ENCODE measurements around the gene CDCP1. TPM values are rescaled to one million over a fixed set of nuclear protein-coding genes. Genes with fewer than 3 reads are reported as not detected.

The CDCP1 gene
- total and polyA plus RNA-seq, 8 donors, result 4.1 to 24.5 (median 8.1) TPM

DNA sequence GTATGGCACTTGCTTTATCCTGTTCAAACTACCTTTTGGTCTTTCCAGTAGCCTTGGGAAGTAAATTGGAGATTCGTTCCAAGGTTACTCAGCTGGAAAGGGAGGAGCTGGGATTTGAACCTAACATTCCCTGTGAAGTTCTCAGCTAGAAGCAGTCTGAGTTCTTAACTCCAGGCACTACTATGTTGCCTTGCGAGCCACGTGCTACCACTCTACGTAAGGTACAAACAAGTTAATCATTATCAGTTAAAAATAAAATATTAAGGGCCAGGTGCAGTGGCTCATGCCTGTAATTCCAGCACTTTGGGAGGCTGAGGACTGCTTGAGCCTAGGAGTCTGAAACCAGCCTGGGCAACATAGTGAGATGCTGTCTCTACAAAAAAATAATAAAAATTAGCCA lies 30.7 kb upstream of the CDCP1 start:
- H3K4me3 ChIP-seq, result no peak overlapping the region
- H3K27ac ChIP-seq, result no peak overlapping the region
- no peak for DNase-seq
- TF ChIP-seq, protein P1, sequence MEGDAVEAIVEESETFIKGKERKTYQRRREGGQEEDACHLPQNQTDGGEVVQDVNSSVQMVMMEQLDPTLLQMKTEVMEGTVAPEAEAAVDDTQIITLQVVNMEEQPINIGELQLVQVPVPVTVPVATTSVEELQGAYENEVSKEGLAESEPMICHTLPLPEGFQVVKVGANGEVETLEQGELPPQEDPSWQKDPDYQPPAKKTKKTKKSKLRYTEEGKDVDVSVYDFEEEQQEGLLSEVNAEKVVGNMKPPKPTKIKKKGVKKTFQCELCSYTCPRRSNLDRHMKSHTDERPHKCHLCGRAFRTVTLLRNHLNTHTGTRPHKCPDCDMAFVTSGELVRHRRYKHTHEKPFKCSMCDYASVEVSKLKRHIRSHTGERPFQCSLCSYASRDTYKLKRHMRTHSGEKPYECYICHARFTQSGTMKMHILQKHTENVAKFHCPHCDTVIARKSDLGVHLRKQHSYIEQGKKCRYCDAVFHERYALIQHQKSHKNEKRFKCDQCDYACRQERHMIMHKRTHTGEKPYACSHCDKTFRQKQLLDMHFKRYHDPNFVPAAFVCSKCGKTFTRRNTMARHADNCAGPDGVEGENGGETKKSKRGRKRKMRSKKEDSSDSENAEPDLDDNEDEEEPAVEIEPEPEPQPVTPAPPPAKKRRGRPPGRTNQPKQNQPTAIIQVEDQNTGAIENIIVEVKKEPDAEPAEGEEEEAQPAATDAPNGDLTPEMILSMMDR (IDR thresholded peaks at IDR 0.05), result no peak
- TF ChIP-seq POLR2AphosphoS5 (IDR thresholded peaks at IDR 0.05), result no peak
- TF ChIP-seq POLR2A (IDR thresholded peaks at IDR 0.05), result no peak
- no peak for TF ChIP-seq EP300 (IDR thresholded peaks at IDR 0.05)
- intact Hi-C loops (cut with DNase I; ENCODE audit: low total_unique reads), result no loop called here
- no peaks in the 10 kb centered on the region for H3K9me3 ChIP-seq
- H3K4me1 ChIP-seq, result peaks cover 4 to 38% (median 30%) of the 10 kb centered on the region in 4 donors
- no peaks in the 10 kb centered on the region for H3K36me3 ChIP-seq
- WGBS, 5 donors, result 22 to 53% (median 49%) methylated on average over 4 of the region's 4 CpGs
- H3K27me3 ChIP-seq, result no peaks in the 10 kb centered on the region

DNA sequence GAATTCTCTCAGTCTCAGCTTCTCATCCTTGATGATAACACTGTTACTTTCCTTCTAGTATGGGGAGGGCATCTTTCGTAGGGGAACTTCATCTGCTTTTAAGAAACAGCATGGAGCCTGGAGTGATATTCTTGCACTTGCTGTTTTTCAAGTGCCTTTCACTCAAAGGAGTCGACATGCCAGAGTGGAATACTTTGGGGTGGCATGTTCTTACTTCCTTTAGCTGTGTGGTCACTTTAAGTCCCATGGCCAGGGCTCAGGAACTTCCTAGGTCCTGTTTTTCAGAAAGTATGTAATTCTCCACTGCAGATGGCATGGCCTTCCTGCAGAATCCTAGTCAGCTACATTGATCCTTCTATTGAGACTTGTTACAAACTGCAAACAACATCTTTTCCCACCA lies 28.1 kb upstream of the CDCP1 start:
- intact Hi-C loops (cut with DNase I; ENCODE audit: low total_unique reads), result no loop called here
- 29 to 65% (median 57%) methylated on average over 2 of the region's 2 CpGs for WGBS, 5 donors
- TF ChIP-seq POLR2AphosphoS5 (IDR thresholded peaks at IDR 0.05), result no peak
- H3K4me3 ChIP-seq, result no peak overlapping the region
- H3K27ac ChIP-seq, result no peak overlapping the region
- H3K36me3 ChIP-seq, result no peaks in the 10 kb centered on the region
- H3K4me1 ChIP-seq, result peaks cover 0 to 32% (median 14%) of the 10 kb centered on the region in 4 donors
- no peaks in the 10 kb centered on the region for H3K9me3 ChIP-seq
- DNase-seq, result no peak
- H3K27me3 ChIP-seq, result no peaks in the 10 kb centered on the region

DNA sequence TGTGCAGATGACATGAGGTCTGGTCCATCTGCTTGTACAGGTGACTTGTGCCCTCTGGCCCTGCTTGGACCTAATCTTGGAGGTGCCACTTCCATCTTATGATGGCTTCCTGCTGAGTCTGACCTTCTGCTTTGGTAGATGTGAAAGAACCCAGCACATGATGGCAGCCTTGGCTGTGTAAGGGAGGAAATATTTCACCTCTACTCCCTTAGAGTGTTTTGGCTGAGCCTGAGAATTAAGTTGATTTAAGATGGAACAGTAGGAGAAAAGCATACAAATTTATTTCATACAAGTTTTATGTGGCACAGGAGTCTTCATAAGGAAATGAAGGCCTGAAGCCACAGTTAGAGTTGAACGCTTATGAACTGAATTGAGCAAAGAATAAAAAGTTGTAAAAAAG lies 27.6 kb upstream of the CDCP1 start:
- TF ChIP-seq POLR2A (IDR thresholded peaks at IDR 0.05) (no peak), POLR2AphosphoS5 (IDR thresholded peaks at IDR 0.05) (no peak), EP300 (IDR thresholded peaks at IDR 0.05) (no peak)
- TF ChIP-seq, protein P1 (IDR thresholded peaks at IDR 0.05), result no peak
- no peaks in the 10 kb centered on the region for H3K27me3 ChIP-seq
- DNase-seq, result no peak
- H3K9me3 ChIP-seq, result no peaks in the 10 kb centered on the region
- no peaks in the 10 kb centered on the region for H3K36me3 ChIP-seq
- 89 to 97% (median 95%) methylated on average over 1 of the region's 1 CpG for WGBS, 5 donors
- H3K4me1 ChIP-seq, result peaks cover 0 to 30% (median 10%) of the 10 kb centered on the region in 4 donors
- H3K4me3 ChIP-seq, result no peak overlapping the region
- no peak overlapping the region for H3K27ac ChIP-seq
- intact Hi-C loops (cut with DNase I; ENCODE audit: low total_unique reads), result no loop called here

DNA sequence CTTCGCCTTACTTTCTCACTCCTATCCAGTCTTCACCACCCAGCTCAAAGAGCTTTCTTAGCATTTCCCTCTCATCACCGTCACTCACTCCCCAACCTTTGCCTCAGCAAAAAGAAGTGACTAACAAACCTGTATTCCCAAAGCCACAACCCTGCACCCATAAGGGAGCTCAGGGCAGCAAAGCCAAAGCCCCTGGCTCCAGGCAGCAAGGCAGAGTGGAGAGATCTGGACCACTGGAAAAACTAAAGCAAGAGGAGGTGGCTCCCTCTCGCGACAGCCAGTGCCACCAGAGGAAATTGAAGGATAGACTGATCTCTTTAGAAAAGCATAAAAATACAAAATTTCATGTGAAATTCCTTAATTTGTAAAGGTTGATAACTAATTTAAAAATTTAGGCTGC lies 25.1 kb upstream of the CDCP1 start:
- Histone ChIP-seq H3K27ac (no peak overlapping the region), H3K4me1 (peaks cover 10 to 27% (median 14%) of the 10 kb centered on the region in 4 donors), H3K27me3 (no peaks in the 10 kb centered on the region), H3K4me3 (no peak overlapping the region), H3K36me3 (no peaks in the 10 kb centered on the region), H3K9me3 (no peaks in the 10 kb centered on the region)
- no peak for DNase-seq
- intact Hi-C loops (cut with DNase I; ENCODE audit: low total_unique reads), result no loop called here
- 71 to 94% (median 78%) methylated on average over 3 to 4 of the region's 4 CpGs for WGBS, 5 donors
- TF ChIP-seq POLR2A (IDR thresholded peaks at IDR 0.05), result no peak
- TF ChIP-seq, protein P1 (IDR thresholded peaks at IDR 0.05), result no peak
- TF ChIP-seq EP300 (IDR thresholded peaks at IDR 0.05), result no peak
- TF ChIP-seq POLR2AphosphoS5 (IDR thresholded peaks at IDR 0.05), result no peak

DNA sequence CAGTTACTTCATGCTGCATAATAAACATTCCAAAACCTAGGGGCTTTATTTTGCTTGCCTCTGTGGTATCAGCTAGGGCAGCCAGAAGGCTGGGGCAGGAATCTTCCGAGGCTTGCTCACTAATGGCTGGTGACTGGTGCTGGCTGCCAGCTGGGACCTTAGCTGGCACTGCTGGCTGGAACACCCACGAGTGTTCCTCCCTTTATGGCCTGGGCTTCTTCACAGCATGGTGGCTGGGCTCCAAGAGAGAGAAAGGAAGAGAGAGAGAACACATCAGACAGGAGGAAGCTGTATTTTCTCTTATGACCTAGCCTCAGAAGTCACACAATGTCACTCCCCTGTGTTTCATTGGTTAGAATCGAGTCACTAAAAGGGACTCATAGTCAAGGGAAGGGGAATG lies 23.9 kb upstream of the CDCP1 start:
- TF ChIP-seq POLR2AphosphoS5 (IDR thresholded peaks at IDR 0.05), result no peak
- TF ChIP-seq, protein P1 (IDR thresholded peaks at IDR 0.05), result no peak
- TF ChIP-seq EP300 (IDR thresholded peaks at IDR 0.05), result no peak
- no peak for TF ChIP-seq POLR2A (IDR thresholded peaks at IDR 0.05)
- no peak for DNase-seq
- 46 to 69% (median 59%) methylated on average over 3 of the region's 3 CpGs for WGBS, 5 donors
- no peaks in the 10 kb centered on the region for H3K36me3 ChIP-seq
- H3K27ac ChIP-seq, result no peak overlapping the region
- no peaks in the 10 kb centered on the region for H3K9me3 ChIP-seq
- H3K4me3 ChIP-seq, result no peak overlapping the region
- intact Hi-C loops (cut with DNase I; ENCODE audit: low total_unique reads), result no loop called here
- H3K27me3 ChIP-seq, result no peaks in the 10 kb centered on the region
- H3K4me1 ChIP-seq, result peaks cover 10 to 34% (median 14%) of the 10 kb centered on the region in 4 donors

All from stomach (tissue), 9 donors.